EH (cell line): ENCODE measurements around the gene GPRC6A.

ENCODE experiments used
- DNase-seq: peaks from one replicate; pipeline ENCODE4 v3.0.0-alpha.2; 2015; ENCODE audit warnings: low read depth

GPRC6A gene

DNA sequence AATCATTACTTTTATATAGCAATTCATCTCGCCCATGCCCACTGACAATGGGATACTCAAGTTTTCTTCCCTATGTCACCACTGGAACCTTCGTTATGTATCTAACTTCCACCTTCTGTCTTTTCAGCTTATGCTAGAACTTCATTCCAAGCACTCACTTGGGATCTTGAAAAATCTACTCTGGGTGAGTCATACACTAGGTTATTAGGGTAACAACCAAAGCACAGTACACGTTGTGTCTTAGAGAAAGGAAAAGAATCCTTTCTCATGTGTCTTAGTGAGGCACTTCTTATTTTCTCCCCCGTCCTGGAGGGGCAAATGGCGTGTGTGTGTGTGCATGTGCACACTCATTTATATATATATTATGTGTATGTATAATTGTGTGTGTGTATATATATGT lies 45.0 kb downstream of the GPRC6A start:
- peak; percentile 14 for DNase-seq

DNA sequence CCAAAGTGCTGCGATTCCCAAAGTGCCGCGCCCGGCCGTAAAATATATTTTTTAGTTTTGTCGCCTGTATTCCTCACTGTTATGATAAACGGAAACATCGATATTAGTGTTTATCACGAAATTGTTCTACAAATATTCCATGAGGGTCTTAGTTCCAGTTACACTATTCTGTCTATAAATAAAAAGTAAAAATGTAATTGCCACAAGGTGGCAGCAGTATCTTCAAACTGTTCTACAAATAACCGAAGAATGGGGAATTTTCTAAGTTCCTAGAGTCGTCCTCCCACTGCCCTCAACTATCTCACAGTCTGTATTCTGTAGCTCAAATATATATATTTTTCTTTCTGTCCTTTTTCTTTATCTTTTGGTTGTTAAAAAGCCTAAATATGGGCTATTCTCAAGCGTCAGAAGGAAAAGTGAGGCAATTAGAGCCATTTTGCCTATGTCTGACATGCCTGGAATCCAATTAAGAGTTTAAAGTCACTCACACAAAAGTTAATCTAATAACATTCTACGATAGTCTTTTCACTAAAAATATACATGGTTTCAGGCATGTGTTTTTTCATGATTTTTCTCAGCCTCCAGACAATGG lies 49.2 kb downstream of the GPRC6A start:
- DNase-seq, result peak; percentile 41

DNA sequence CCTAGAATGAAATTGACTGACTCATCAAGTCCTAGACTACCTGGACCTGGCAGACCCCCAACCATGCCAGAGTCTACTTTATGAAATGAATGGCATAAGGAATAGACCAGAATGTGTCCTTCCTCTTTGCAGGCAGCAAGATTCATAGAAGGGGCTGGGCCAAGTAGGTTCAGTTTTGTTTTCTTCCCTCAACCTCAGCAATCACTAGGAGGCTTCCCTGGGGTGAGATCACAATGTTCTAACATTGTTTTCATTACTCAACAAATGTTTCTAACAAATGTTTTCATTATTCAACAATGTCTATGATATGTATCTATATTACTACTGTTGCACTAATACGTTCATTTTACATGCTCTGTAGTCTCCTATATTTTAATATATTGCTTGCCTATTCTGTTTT lies 55.0 kb downstream of the GPRC6A start:
- no peak for DNase-seq

DNA sequence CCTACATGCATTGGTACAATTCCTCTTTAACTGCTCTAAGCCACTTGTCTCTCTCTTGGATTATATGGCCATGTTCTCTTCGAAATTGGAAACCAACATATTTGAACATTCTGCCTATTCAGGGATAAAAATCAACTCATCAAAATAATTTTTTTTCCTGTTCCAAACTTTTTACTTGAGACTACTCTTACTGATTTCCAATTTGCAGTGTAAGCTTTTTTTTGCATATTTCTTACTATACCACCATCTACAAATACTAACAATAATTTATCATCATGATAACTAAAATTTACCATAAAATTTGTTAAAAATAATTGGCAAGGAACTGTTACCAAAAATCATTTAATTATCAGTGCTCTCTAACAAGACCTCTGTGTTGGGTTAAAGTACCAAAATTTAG lies 56.4 kb downstream of the GPRC6A start:
- no peak for DNase-seq

DNA sequence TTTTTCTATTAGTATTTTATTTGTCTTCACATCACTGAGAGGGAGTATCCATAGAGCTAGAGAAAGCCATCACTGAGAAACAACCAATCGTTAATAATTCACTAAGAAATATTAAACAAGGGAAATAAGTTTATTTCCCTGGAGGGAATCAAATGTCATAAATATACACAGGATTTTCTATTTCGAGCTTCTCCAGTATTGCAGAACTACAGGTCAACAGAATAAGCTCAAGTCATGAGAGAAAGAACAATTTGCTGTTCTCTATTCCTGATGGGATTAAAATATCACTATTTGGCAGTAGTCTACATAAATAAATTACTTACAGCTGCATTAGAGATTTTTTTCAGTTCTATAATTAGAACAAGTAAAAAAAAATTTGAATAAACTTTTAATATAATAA lies 61.2 kb downstream of the GPRC6A start:
- DNase-seq, result no peak

DNA sequence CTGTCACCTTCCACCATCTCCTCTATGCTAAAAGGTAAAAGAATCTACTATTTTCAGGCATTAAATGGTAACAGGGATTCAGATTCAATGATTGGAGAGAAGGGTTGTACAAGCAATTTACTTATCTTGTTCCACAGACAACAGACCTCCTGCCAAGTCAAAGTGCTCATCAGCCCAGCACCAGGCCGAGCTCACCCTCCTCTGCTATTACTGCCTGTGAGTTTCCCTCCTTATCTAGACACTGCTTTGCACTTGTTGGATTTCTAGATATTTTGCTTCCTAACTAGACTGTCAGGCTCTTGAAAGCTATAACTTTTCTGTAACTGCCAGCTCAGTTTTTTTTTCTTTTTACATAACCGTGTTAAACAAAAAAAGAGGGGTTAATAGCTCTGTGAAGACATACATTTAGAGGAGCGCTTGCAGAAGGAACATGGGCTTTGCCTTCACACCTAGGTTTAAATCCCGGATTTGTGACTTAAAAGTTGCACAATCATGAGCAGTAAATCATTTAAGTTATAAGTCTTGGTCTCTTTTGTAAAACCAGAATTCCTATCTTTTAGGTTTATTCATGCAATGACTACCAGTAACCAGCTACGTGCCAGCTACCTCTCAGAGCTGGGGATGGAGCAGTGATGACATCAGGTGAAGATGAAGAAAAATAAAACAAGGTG lies 62.2 kb downstream of the GPRC6A start:
- DNase-seq, result no peak

DNA sequence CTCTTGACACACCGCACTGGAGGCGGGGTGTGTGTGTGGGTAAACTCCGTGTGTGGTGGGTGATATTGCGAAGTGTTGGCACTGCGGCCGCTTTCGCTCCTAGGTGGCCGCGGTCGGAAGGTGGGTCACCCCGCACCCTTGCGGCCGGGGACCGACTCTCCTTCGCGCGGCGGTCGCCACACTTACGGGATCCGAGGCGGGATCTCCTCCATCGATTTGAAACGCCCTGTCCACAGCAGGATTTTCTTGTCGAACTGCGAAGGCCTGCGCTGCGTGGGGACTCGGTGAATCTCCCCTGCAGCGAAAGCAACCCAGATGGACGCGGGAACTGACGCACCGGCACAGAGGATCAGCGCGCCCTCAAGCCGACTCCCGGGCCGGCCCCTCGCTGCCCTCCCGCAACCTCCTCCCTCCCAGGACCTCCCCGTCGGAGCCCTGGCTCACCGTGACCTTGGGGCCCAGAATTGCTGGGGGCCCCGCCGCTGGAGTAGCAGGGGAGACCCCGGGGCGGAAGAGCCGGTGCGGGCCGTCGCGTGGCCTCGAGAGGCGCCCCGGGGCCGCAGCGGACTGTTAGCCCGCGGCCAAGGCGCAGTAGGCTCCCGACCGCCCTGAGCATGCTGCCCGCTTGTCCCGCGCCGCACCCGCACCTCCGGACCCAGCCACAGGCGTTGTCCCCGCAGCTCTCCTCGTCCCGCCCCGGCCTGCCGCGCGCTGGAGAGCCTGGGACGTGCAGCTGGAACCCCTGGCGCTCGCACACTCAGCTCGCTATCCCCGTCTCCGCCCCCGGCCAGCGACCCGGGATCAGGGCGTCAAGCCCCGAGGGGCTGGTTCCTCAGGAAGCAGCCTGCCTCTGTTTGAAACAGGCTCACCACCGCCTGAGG lies 63.7 kb downstream of the GPRC6A start, which contains the start of gene FAM162B:
TSS of gene FAM162B (minus strand) at position 759 of the 881 bp plus-strand sequence. CDS start at position 616, 143 bp downstream.
- peak; percentile 51 for DNase-seq

DNA sequence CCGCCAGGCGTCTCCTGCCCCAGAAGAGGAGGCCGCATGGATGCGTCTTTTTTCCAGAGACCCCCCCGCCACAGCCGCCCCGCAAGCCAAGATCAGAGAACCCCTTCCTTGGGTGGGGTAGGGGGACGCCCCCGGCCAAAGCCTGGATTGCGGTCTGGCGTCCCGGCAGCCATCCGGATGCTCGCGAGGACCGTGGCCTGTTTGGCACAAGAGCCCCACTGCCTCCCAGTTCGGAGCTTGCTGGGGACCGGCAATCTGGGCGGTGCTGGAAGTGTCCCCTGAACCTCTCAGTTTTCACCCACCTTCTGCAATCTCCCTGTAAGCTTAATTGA lies 64.3 kb downstream of the GPRC6A start:
- peak; percentile 41 for DNase-seq

DNA sequence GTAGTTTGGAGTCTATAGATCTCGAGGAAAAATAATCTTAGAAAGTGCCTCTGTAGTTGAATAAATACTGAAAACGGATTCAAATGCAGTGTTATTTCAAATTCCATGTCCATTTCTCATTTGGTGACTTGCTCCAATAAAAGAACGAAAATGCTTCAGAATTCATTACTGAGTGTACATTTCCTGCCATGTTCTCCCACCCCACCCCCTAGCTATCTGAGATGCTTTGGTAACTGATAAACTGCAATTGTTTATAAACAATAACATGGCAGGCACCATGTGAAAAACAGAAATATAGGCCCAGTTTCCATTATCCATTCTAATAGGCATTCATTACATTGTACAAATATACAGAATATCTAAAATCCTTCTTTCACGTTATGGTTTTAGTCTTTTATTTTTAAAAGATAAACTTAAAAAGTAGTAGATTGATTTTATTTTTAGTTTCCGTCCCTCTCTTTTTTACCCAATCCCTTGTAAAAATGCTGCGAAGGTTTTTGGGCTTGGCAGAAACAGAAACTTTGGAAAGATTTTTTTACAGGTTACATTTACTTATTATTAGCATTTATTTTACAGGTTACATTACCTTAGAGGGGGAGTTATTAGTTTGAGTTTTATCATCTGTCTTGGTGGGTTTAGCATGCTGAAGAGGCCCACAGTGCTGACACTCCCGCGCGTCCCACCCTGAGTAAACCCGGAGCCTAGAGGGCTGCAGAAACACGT lies 64.8 kb downstream of the GPRC6A start:
- peak; percentile 57 for DNase-seq

DNA sequence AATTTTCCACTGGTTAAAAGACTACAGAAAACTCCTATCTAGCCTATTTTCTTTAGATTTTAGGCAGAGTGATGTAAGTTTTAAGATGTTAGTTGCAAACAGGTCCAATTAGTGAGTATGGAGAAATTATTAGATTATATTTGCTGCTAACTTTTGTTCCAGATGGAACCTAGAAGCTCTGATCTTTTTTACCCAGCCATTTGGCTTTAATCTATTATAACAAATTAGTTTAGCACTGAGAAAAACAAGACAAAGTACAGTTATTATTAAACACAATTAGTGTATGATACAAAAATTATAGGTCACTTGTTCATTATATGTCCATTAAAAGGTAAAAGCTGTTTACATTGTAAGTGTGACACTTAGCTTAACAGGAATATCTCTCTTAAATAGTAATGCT lies 65.8 kb downstream of the GPRC6A start:
- DNase-seq, result no peak

DNA sequence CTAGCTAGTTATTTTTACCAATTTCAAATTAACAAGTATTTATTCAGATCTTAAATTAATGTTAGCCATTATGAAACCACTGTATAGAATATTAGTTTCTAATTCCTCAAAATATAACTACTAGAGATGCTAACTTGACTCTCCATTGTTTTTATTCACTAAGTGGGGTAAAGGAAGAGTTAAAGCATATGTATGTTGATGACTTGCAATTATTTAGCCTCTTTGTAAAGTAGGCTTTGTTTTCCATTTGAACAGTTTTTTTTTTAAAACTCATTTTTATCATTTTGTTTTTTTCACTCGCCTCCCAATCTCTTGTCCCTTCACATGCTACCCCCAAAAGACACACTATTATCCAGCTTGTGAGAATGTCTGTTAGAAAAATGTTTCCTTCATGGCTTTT lies 66.6 kb downstream of the GPRC6A start:
- no peak for DNase-seq

DNA sequence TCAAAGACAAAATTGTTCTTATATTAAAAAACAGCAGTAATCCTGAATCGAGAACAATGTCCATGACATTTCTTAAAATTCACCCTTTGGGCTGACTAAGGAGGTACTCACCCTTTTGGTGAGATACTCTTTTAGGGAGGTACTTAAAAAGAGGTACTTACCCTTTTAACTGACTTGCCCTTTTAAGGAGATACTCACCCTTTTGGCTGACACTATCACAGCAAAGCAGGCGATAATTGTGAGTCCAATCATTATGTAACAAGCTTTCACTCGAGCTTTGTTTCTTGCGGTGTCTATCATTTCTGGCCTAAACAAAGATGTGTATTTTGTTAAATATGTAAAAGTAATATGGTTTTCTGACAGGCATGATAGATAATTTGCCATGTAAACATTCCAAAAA lies 67.1 kb downstream of the GPRC6A start:
- no peak for DNase-seq

DNA sequence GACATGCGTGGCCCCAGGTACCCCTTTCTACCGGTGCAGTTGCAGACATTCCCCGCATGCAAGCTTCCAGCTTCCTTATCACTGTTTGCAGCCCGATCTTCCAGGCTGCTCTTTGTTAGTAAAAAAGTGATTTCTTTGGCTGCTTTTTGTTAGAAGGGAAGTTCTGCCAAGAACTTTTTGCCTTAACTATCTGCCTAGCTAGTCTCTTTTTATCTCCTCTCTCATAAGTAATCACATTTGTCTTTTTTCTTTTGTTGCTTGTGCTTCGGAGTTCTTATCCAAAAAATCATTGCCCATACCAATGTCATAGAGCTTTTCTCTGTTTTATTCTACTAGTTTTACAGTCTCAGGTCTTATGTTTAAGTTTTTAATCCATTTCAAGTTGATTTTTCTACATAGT lies 83.7 kb downstream of the GPRC6A start:
- no peak for DNase-seq
